Epithelial cell of esophagus (primary cell): ENCODE measurements around the gene TRIM38.
A peak's percentile ranks its signal among the peaks of the same experiment; 100 is the strongest.

Source experiments
- DNase-seq: peaks from one replicate; pipeline ENCODE4 v3.0.0; 2010; ENCODE audit warnings: low read depth
- H3K4me3 ChIP-seq: 2 replicates; pipeline ENCODE4 v1.5.1; 2011; ENCODE audit warnings: mild to moderate bottlenecking, low read length, control low read depth
- TF ChIP-seq, protein P1 (sequence below): IDR thresholded peaks from 2 replicates; pipeline ENCODE4 v1.5.1; 2011; ENCODE audit warnings: low read depth, mild to moderate bottlenecking, low read length, control low read depth, inconsistent platforms; ENCODE audit not compliant: insufficient read depth; ENCODE audit errors: missing control alignments

The TRIM38 gene

GRCh38 chr6:26029857-26030653, 67.5 kb downstream of the TRIM38 start:
- no peak for DNase-seq
- H3K4me3 ChIP-seq: no peak overlapping the region
- TF ChIP-seq, protein P1, sequence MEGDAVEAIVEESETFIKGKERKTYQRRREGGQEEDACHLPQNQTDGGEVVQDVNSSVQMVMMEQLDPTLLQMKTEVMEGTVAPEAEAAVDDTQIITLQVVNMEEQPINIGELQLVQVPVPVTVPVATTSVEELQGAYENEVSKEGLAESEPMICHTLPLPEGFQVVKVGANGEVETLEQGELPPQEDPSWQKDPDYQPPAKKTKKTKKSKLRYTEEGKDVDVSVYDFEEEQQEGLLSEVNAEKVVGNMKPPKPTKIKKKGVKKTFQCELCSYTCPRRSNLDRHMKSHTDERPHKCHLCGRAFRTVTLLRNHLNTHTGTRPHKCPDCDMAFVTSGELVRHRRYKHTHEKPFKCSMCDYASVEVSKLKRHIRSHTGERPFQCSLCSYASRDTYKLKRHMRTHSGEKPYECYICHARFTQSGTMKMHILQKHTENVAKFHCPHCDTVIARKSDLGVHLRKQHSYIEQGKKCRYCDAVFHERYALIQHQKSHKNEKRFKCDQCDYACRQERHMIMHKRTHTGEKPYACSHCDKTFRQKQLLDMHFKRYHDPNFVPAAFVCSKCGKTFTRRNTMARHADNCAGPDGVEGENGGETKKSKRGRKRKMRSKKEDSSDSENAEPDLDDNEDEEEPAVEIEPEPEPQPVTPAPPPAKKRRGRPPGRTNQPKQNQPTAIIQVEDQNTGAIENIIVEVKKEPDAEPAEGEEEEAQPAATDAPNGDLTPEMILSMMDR: no peak

DNA sequence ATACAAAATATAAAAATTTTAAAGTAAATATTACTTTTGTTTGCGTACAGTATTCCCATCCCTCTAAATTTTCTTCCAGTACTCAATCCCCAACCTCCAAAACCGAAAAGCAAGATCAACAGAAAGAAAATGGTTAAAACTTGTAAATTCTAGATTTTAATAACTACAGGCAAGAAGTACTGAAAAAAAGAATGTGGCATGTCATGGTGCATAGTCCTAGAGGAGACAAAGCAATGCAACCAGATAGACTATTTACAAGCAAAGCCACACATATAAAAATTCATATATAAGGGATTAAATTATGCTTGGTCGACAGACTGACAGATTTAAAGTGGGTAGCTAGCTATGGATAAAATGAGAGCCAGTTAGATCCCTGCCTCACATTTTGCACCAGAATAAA, 68.1 kb downstream of the TRIM38 start:
- TF ChIP-seq, protein P1: no peak
- DNase-seq: no peak
- H3K4me3 ChIP-seq: peak overlapping the region; percentile 4

DNA sequence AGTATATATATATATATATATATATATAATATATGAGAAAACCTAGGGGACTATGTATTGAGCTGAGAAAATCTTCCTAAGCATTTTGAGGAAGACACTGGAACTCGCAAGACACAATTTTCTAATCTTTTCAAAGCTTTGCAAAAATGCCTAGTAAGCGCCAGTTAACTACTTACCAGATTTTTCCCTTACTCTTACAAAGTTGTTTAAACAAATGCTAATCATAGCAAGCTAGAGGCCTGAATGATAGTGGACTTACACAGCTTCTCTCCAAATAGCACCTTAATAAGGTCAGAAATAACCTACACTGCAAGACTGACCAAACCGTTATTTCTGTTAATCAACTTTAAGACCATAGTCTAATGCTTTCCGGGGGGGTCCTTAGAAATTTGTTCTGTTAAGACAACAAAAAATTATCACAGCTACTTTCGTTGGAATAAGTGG, 68.6 kb downstream of the TRIM38 start:
- TF ChIP-seq, protein P1: no peak

GRCh38 chr6:26031595-26032339, 69.2 kb downstream of the TRIM38 start:
- H3K4me3 ChIP-seq: peak overlapping the region; percentile 63
- TF ChIP-seq, protein P1: peak; percentile 36
- DNase-seq: peak; percentile 95

More for the DNA sequence above, 68.6 kb downstream of the TRIM38 start:
- H3K4me3 ChIP-seq: peak overlapping the region; percentile 63
- DNase-seq: no peak

DNA sequence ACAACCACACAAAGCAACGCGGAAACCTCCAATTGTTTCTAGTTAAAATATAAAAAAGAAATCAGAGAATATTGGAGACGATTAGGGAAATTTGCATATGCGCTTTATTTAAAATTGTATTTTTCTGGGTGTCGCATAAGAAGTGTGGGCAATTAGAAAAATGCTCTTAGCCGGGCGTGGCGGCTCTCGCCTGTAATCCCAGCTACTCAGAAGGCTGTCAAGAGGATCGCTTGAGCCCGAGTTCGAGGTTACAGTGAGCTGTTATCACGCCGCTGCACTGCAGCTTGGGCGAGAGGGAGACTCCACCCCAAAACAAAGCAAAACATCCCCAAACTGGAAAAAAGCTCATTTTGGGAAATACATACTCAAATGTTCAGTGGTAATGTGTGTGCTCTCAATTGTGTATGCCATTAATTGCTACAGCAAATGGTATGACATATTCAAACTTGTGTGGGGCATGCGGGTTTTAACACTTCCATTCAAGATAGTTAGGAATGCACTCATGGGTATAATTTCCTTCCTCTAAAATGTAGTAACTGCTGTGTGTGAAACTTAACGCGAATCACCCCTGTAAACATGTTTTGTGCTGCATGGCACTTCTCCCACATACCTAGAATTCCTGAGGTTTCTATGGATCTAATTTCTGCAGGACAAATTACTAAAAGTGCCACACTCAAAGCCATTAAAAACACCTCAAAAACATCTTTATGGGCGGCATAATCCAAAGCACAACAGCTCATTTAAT, 69.9 kb downstream of the TRIM38 start:
- H3K4me3 ChIP-seq: peak overlapping the region; percentile 63
- DNase-seq: peak; percentile 48
- TF ChIP-seq, protein P1: no peak

DNA sequence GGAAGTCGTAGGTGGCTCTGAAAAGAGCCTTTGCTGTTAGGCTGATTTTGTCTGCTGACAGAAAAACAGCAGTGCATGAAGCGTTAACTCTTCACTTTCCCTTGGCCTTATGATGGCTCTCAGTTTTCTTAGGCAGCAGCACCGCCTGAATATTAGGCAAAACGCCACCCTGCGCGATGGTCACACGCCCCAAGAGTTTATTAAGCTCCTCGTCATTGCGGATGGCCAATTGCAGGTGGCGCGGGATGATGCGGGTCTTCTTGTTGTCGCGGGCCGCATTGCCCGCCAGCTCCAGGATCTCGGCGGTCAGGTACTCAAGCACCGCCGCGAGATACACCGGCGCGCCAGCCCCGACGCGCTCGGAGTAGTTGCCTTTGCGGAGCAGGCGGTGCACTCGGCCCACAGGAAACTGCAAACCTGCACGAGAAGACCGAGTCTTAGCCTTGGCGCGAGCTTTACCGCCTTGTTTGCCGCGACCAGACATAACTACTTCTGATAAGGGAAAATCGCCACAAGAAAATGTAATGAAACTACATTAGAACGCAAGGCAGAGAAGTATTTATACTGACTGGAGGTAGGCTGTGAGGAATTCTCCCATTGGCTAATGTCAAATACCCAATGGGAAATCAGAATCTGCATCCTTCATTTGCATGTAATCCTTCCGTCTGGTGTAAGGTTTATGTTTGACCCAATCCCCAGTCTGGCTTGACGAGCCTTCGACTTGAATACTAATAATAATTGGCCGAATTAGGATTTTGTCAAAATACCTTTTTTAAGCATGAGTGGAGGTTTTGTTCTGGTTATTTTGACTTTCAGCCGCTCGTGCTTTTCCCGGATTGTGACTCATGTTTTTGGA, 70.7 kb downstream of the TRIM38 start:
- TF ChIP-seq, protein P1: no peak
- peak; percentile 95 for DNase-seq
- peak overlapping the region; percentile 63 for H3K4me3 ChIP-seq
